Natural killer cell (primary cell): ENCODE results near the gene AFAP1L1. TPM values are rescaled to one million over a fixed set of nuclear protein-coding genes. Genes with fewer than 3 reads are reported as not detected.

Experiments used
- ATAC-seq, 3 donors: fragments of 150-1000 bp in 2 of 3; fragments of 200-7000 bp in 1 of 3; cut with Tn5 transposase; 1 replicate in 1 of 3; 2 replicates in 2 of 3; pipeline ENCODE4 v1.10.0; 2021; ENCODE audit warnings: mild to moderate bottlenecking in 2 of 3, moderate library complexity in 2 of 3
- DNase-seq, 2 donors: peaks; one replicate each; pipeline versions ENCODE4 v3.0.0 to v3.0.0-alpha.2; 2013 to 2021; ENCODE audit warnings: mixed read lengths in 1 of 2
- H3K27ac ChIP-seq: one replicate; pipeline ENCODE4 v1.5.1; 2013; ENCODE audit warnings: mild to moderate bottlenecking, low read length
- H3K27me3 ChIP-seq: one replicate; pipeline ENCODE4 v1.6.1; 2013; ENCODE audit warnings: low read length; ENCODE audit not compliant: control insufficient read depth, insufficient read depth
- H3K36me3 ChIP-seq: one replicate; pipeline ENCODE4 v1.6.1; 2013; ENCODE audit warnings: low read length; ENCODE audit not compliant: control insufficient read depth, insufficient read depth
- H3K4me1 ChIP-seq: one replicate; pipeline ENCODE4 v1.6.1; 2013; ENCODE audit warnings: low read length; ENCODE audit not compliant: control insufficient read depth, insufficient read depth
- H3K4me3 ChIP-seq: one replicate; pipeline ENCODE4 v1.5.1; 2013; ENCODE audit warnings: low read length
- H3K9me3 ChIP-seq: one replicate; pipeline ENCODE4 v1.6.1; 2013; ENCODE audit warnings: low read length; ENCODE audit not compliant: control insufficient read depth, insufficient read depth
- H3K27ac Mint-ChIP-seq, 2 donors: one replicate each; pipeline ENCODE4 v1.8.0; 2022; ENCODE audit warnings: mild to moderate bottlenecking in 2 of 2, mixed read lengths in 2 of 2, moderate library complexity in 1 of 2
- H3K27me3 Mint-ChIP-seq, 2 donors: one replicate each; pipeline ENCODE4 v1.8.0; 2022; ENCODE audit warnings: low read depth in 2 of 2, mixed read lengths in 2 of 2
- H3K36me3 Mint-ChIP-seq: one replicate; pipeline ENCODE4 v1.8.0; 2022; ENCODE audit warnings: mixed read lengths
- H3K4me1 Mint-ChIP-seq, 2 donors: one replicate each; pipeline ENCODE4 v1.8.0; 2022; ENCODE audit warnings: mixed read lengths in 2 of 2
- H3K4me3 Mint-ChIP-seq: one replicate; pipeline ENCODE4 v1.8.0; 2022; ENCODE audit warnings: mild to moderate bottlenecking, moderate library complexity, mixed read lengths
- H3K9me3 Mint-ChIP-seq, 2 donors: one replicate each; pipeline ENCODE4 v1.8.0; 2022; ENCODE audit warnings: mixed read lengths in 2 of 2
- WGBS: methylation state at CpG from one replicate; pipeline ENCODE4 v1.1.7; 2013; ENCODE audit warnings: missing lambda C conversion rate; ENCODE audit not compliant: insufficient coverage; 5-methylcytosine and 5-hydroxymethylcytosine counted together
- intact Hi-C: fragments of 100-400 bp; cut with micrococcal nuclease; formaldehyde crosslinking; loops from one replicate; pipeline ENCODE4 v1.14.2; 2022
- total RNA-seq, 4 donors: library from RNA; stranded (reverse); fragments of 120-200 nt in 1 of 4; gene quantifications; one replicate each; pipeline versions ENCODE4 v1.2.3 to v1.2.4, GENCODE V29; 2013 to 2022
- TF ChIP-seq, protein P1 (sequence below): fragments of 200-600 bp; IDR thresholded peaks from one replicate; pipeline ENCODE4 v1.8.0; 2022; ENCODE audit warnings: antibody characterized with exemption

The AFAP1L1 gene
- 1 to 10 TPM in 1 of 3 donors, under 1 TPM in 1, not detected in 1; 0.23 to 1.5 TPM for total RNA-seq
- total RNA-seq (2013), result 0.25 TPM

DNA sequence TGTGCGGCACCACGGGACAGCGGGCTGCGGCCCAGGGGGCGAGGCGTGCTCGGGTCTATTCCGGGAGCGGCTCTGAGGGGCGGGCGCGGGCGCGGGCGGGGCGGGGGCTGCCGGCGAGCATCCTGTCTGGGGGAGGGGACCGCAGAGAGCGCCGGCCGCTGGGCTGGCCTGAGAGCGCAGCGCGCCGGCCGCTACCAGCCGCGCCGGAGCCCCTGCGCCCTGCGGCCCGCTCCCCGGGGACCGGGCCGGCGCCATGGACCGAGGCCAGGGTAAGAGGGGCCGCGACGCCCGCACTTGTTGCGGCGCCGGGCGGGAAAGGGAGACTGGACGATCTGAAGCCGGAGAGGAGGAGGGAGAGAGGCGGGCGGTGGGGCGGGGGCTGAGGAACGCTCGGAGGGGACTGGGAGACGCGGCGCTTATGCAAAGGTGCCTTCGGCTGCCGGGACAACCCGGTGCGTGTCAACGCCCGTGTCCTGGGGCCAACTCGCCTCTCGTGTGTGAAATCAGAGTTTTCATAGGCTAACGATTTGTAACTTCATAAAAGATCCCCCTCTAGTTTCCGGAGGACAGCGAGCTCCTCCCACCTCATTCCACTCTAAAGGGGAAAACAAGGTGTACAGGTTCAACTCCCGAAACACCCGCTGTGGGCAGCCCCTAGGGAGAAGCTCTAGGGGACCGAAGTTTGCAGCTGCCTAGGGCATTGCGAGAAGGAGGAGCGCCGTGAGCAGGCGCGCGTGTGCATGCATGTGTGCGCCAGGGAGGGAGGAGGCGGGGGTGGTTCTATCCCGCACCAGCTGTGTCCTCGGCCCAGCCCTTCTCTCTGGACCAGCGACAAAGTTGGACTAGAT lies at the start of gene AFAP1L1:
Gene AFAP1L1, plus strand, starts transcription at position 144 of the 848 bp plus-strand sequence. Its CDS starts 110 bp downstream, at position 254.
- H3K9me3 ChIP-seq, result peaks cover 12% of the 10 kb centered on the region
- peaks cover 13% of the 10 kb centered on the region for H3K4me1 ChIP-seq
- peak in 1 of 2 donors; percentile 29 for DNase-seq
- peaks cover 5 to 11% of the 10 kb centered on the region in 2 donors for H3K4me1 Mint-ChIP-seq
- H3K36me3 Mint-ChIP-seq, result no peaks in the 10 kb centered on the region
- peak in 1 of 3 donors; percentile 52 for ATAC-seq
- intact Hi-C loops, result no loop called here
- no peak within 1 kb of the TSS for H3K27ac Mint-ChIP-seq
- no peak within 1 kb of the TSS for H3K27ac ChIP-seq
- no peaks in the 10 kb centered on the region for H3K36me3 ChIP-seq
- peaks cover 2 to 6% of the 10 kb centered on the region in 2 donors for H3K9me3 Mint-ChIP-seq
- WGBS, result under 1% methylated on average over 81 of the region's 81 CpGs
- peaks cover 34 to 48% of the 10 kb centered on the region in 2 donors for H3K27me3 Mint-ChIP-seq
- TF ChIP-seq, protein P1, sequence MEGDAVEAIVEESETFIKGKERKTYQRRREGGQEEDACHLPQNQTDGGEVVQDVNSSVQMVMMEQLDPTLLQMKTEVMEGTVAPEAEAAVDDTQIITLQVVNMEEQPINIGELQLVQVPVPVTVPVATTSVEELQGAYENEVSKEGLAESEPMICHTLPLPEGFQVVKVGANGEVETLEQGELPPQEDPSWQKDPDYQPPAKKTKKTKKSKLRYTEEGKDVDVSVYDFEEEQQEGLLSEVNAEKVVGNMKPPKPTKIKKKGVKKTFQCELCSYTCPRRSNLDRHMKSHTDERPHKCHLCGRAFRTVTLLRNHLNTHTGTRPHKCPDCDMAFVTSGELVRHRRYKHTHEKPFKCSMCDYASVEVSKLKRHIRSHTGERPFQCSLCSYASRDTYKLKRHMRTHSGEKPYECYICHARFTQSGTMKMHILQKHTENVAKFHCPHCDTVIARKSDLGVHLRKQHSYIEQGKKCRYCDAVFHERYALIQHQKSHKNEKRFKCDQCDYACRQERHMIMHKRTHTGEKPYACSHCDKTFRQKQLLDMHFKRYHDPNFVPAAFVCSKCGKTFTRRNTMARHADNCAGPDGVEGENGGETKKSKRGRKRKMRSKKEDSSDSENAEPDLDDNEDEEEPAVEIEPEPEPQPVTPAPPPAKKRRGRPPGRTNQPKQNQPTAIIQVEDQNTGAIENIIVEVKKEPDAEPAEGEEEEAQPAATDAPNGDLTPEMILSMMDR, result no peak
- H3K27me3 ChIP-seq, result peaks cover 12% of the 10 kb centered on the region
- peak within 1 kb of the TSS; percentile 28 for H3K4me3 ChIP-seq
- H3K4me3 Mint-ChIP-seq, result peak within 1 kb of the TSS; percentile 90

DNA sequence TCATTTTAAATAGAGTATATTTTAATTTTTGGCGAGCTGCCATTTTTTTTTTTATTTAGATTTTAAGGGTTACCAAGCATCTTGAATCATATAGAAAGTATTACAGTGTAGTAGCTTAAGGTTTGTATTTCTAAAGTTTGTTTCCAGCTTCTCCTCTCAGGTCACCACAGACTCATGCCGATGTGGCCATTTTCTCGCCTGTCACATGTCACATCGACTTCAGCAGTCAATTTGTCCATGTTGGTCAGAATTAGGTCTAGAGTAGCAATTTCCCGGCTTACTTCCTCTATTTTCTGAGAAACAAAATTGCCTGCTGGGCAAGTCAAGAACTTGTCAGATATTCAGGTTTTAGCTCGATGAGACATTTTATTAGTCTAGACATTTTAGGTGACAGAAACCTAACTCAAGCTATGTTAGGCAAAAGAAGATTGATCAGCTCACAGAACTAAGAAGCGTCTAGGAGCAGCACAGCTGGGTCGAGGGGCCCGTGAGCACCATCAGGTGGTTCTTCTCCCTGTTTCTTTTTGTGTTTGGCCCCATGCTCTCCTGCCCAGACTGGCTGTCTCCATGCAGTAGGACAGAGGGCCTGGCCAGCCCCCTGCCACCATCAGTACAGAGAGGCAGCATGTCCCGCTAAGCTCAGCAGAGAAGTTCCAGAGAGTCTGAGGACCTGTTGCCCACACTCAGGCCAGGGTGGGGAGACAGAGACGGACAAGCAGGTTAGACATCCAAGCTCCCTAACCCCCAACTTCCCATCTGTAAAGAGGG lies 48.4 kb upstream of the AFAP1L1 start:
- no peak for DNase-seq
- H3K4me1 ChIP-seq, result no peaks in the 10 kb centered on the region
- no peak overlapping the region for H3K4me3 ChIP-seq
- no peak overlapping the region for H3K27ac ChIP-seq
- no peaks in the 10 kb centered on the region for H3K9me3 ChIP-seq
- no peaks in the 10 kb centered on the region for H3K27me3 ChIP-seq
- intact Hi-C loops, result no loop called here
- no peak for ATAC-seq
- peaks cover 6 to 16% of the 10 kb centered on the region in 2 donors for H3K27me3 Mint-ChIP-seq
- H3K4me3 Mint-ChIP-seq, result no peak overlapping the region
- H3K9me3 Mint-ChIP-seq, result no peaks in the 10 kb centered on the region
- no peaks in the 10 kb centered on the region for H3K4me1 Mint-ChIP-seq
- H3K36me3 Mint-ChIP-seq, result no peaks in the 10 kb centered on the region
- TF ChIP-seq, protein P1, result no peak
- H3K27ac Mint-ChIP-seq, result no peak overlapping the region
- 52% methylated on average over 9 of the region's 11 CpGs for WGBS
- H3K36me3 ChIP-seq, result no peaks in the 10 kb centered on the region

GRCh38 chr5:149224282-149224681 lies 47.4 kb upstream of the AFAP1L1 start:
- WGBS, result 85% methylated on average over 5 of the region's 5 CpGs
- no peaks in the 10 kb centered on the region for H3K36me3 ChIP-seq
- ATAC-seq, result peak in 1 of 3 donors; percentile 21
- H3K9me3 ChIP-seq, result no peaks in the 10 kb centered on the region
- intact Hi-C loops, result no loop called here
- peaks cover 6 to 21% of the 10 kb centered on the region in 2 donors for H3K27me3 Mint-ChIP-seq
- TF ChIP-seq, protein P1, result no peak
- H3K27ac Mint-ChIP-seq, result no peak overlapping the region
- no peaks in the 10 kb centered on the region for H3K9me3 Mint-ChIP-seq
- no peak overlapping the region for H3K4me3 ChIP-seq
- no peaks in the 10 kb centered on the region for H3K4me1 ChIP-seq
- H3K4me1 Mint-ChIP-seq, result peaks cover 3 to 5% of the 10 kb centered on the region in 2 donors
- H3K27ac ChIP-seq, result no peak overlapping the region
- no peak overlapping the region for H3K4me3 Mint-ChIP-seq
- no peak for DNase-seq
- no peaks in the 10 kb centered on the region for H3K27me3 ChIP-seq
- no peaks in the 10 kb centered on the region for H3K36me3 Mint-ChIP-seq
